Progenitor cell of endocrine pancreas (in vitro differentiated cells): ENCODE results near the gene G6PC3. TPM values are rescaled to one million over a fixed set of nuclear protein-coding genes. Genes with fewer than 3 reads are reported as not detected.
"Not testable (repeated sequence)": the region's sequence is repeated elsewhere in the genome, so short reads cannot be mapped to it uniquely, and the experiment has no call there.

Experiments
- DNase-seq: peaks from one replicate; pipeline ENCODE4 v3.0.0; 2021; ENCODE audit warnings: low spot score; ENCODE audit not compliant: unreplicated experiment
- H3K27ac Mint-ChIP-seq: 2 replicates; pipeline ENCODE4 v1.8.0; 2021; ENCODE audit warnings: mild to moderate bottlenecking, moderate library complexity, mixed read lengths
- H3K27me3 Mint-ChIP-seq: 2 replicates; pipeline ENCODE4 v1.8.0; 2021; ENCODE audit warnings: mixed read lengths
- H3K36me3 Mint-ChIP-seq: 2 replicates; pipeline ENCODE4 v1.8.0; 2022; ENCODE audit warnings: mixed read lengths; ENCODE audit not compliant: insufficient read depth
- H3K4me1 Mint-ChIP-seq: 2 replicates; pipeline ENCODE4 v1.8.0; 2021; ENCODE audit warnings: low read depth, mixed read lengths
- H3K4me3 Mint-ChIP-seq: 2 replicates; pipeline ENCODE4 v1.8.0; 2021; ENCODE audit warnings: low read depth, mild to moderate bottlenecking, moderate library complexity, mixed read lengths
- H3K9me3 Mint-ChIP-seq: 2 replicates; pipeline ENCODE4 v1.8.0; 2021; ENCODE audit warnings: low read depth, mixed read lengths
- CTCF ChIP-seq: fragments of 200-600 bp; sonication (generic); IDR thresholded peaks from one replicate; pipeline ENCODE4 v1.5.0; 2021; ENCODE audit warnings: antibody characterized with exemption, mild to moderate bottlenecking; ENCODE audit not compliant: unreplicated experiment
- total RNA-seq: library from RNA; stranded (reverse); gene quantifications from 2 replicates; pipeline ENCODE4 v1.2.1, GENCODE V29; 2021

Gene G6PC3
- total RNA-seq, 1 donor from 2014 or later: 58.7 TPM

- Mint-ChIP-seq H3K4me3 (peak overlapping the region; percentile 64), H3K9me3 (no peaks in the 10 kb centered on the region), H3K4me1 (peaks cover 7% of the 10 kb centered on the region), H3K36me3 (no peaks in the 10 kb centered on the region), H3K27me3 (no peaks in the 10 kb centered on the region), H3K27ac (peak overlapping the region; percentile 95)
- peak; percentile 52 for DNase-seq
- no peak for TF ChIP-seq CTCF
Observed at GRCh38 chr17:44095647-44096496, 25.3 kb downstream of the G6PC3 start.

- no peak for TF ChIP-seq CTCF
- DNase-seq: no peak
- no peak overlapping the region for H3K4me3 Mint-ChIP-seq
- H3K27me3 Mint-ChIP-seq: no peaks in the 10 kb centered on the region
- no peaks in the 10 kb centered on the region for H3K9me3 Mint-ChIP-seq
- no peak overlapping the region for H3K27ac Mint-ChIP-seq
- H3K36me3 Mint-ChIP-seq: no peaks in the 10 kb centered on the region
- H3K4me1 Mint-ChIP-seq: peaks cover 7% of the 10 kb centered on the region
Observed at GRCh38 chr17:44097110-44097958, 26.8 kb downstream of the G6PC3 start.

GRCh38 chr17:44101858-44102257 is 31.3 kb downstream of the G6PC3 start:
- H3K27ac Mint-ChIP-seq, H3K9me3 Mint-ChIP-seq, H3K36me3 Mint-ChIP-seq, H3K4me1 Mint-ChIP-seq, H3K4me3 Mint-ChIP-seq, H3K27me3 Mint-ChIP-seq, DNase-seq: not testable (repeated sequence)

GRCh38 chr17:44102849-44103622 is 32.5 kb downstream of the G6PC3 start:
- TF ChIP-seq CTCF: no peak
- H3K4me3 Mint-ChIP-seq: no peak overlapping the region
- H3K4me1 Mint-ChIP-seq: no peaks in the 10 kb centered on the region
- no peak for DNase-seq
- H3K36me3 Mint-ChIP-seq: no peaks in the 10 kb centered on the region
- peak overlapping the region; percentile 84 for H3K27ac Mint-ChIP-seq
- H3K27me3 Mint-ChIP-seq: no peaks in the 10 kb centered on the region
- H3K9me3 Mint-ChIP-seq: no peaks in the 10 kb centered on the region

- H3K36me3 Mint-ChIP-seq: no peaks in the 10 kb centered on the region
- DNase-seq: no peak
- H3K27me3 Mint-ChIP-seq: no peaks in the 10 kb centered on the region
- no peak for TF ChIP-seq CTCF
- H3K9me3 Mint-ChIP-seq: no peaks in the 10 kb centered on the region
- H3K27ac Mint-ChIP-seq: no peak overlapping the region
- no peak overlapping the region for H3K4me3 Mint-ChIP-seq
- peaks cover 3% of the 10 kb centered on the region for H3K4me1 Mint-ChIP-seq
Observed at GRCh38 chr17:44105483-44105882, 34.9 kb downstream of the G6PC3 start.
